Activated gamma-delta T cell treated with anti-CD3 and anti-CD28 coated beads, Interleukin-2, amount 50 U/mL, for 16 hours (primary cell): ENCODE results near the gene COPG1.
A peak's percentile ranks its signal among the peaks of the same experiment; 100 is the strongest.
"Not testable (repeated sequence)": the region's sequence is repeated elsewhere in the genome, so short reads cannot be mapped to it uniquely, and the experiment has no call there.

Source experiments
- DNase-seq: peaks from one replicate; pipeline ENCODE4 v3.0.0-alpha.2; 2020; ENCODE audit warnings: low read depth

COPG1 gene

GRCh38 chr3:129249284-129250065 lies at the start of gene COPG1:
Gene COPG1, plus strand, starts transcription at chr3:129249606. Its CDS starts 104 bp downstream, at chr3:129249710.
- DNase-seq = peak; percentile 79

DNA sequence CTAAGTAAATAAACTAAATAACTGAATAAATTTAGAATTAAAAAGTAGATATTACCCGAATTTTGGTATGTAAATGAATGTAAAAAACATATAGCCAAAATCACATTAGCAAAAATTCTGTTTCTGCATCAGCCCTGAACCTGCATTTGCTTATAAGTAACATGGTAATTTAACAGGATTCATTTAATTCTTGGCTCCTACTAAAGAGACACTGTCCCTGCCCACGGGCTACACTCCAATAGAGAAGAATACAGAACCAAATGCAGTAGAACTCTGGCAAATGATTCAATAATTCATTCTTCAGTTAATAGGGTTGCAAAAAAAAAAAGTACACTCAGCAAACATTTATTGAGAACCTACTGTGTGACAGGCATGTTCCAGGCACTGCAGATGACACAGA lies 44.9 kb upstream of the COPG1 start:
- DNase-seq = no peak

DNA sequence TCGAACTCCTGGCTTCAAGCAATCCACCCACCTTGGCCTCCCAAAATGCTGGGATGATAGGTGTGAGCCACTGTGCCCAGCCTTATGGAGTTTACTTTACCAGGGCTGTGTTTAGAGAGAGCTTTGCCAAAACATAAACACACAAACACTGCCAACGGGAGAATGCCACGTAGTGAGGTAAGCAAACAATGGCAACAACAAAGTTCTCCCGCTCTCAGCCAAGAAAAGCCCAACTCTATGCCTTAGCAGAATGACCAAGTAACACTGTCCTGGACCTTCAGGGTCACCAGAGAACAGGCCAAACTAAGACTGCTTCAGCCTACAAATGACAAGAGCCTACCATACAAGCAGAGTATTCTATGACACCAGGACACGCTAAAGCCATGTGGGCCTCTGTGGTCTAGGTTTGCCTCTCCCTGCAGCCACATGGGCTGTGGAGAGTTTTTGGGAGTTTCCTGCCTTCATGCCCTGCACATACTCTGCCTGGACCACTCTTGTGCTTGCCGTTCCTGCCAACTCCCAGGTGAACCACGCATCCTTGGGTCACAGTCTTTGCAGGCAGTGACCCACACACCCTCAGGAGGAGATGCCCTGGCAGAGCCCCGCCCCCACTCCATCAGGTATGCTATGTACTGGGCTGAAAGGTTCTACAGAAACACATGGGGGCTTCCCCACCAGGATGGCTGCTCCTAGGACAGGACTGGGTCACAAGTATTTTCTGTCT lies 44.1 kb upstream of the COPG1 start:
- DNase-seq = no peak

- DNase-seq = no peak
These were observed 41.9 kb upstream of the COPG1 start for GRCh38 chr3:129207479-129207878.

DNA sequence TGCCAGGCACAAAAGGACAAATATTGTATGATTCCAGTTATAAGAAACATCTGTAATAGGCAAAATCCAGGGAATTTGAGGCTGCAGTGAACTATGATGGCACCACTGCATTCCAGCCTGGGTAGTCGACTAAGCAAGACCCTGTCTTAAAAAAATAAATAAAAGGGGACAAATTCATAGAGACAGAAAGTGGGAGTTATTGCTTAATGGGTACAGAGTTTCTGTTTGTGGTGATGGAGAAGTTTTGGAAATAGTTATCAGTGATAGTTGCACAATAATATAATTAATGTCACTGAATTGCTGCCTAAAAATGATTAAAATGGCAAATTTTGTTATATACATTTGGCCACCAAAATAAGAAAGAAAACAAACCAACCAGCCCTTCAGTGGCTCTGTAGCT lies 38.1 kb upstream of the COPG1 start:
- no peak for DNase-seq

DNA sequence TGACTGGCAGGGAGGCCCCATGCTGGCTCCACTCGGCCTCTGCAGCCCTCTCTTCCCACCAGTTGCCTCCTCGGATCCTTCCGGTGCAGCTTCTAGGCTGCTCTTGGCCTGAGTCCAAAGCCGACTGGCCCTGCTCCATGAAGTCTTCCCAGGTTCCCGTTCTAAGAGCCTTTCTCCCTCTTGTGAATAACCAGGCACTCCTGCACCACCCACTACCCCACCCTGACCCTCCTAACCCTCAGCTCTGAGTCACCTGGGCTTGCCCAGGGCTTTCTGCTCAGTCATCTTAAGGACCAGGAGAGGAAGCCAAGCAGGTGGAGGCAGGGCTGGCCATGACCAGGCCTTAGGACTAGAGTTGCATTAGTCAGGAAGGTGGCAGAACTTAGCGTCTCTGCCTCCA lies 37.6 kb upstream of the COPG1 start:
- no peak for DNase-seq

DNA sequence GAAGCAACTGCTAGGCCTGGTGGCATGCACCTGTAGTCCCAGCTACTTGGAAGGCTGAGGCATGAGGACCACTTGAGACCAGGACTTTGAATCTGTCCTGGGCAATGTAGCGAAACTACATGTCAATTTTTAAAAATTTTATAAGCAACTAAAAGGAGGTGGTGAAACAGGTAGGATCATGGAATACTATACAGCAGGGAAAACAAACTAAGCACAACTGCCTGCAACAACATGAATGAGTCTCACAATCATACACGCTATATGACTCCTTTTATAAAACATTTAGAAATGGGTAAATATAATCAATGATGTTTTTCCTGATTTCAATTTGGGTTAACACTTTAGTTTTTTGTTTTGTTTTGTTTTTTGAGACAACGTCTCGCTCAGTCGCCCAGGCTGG lies 36.2 kb upstream of the COPG1 start:
- DNase-seq = no peak

DNA sequence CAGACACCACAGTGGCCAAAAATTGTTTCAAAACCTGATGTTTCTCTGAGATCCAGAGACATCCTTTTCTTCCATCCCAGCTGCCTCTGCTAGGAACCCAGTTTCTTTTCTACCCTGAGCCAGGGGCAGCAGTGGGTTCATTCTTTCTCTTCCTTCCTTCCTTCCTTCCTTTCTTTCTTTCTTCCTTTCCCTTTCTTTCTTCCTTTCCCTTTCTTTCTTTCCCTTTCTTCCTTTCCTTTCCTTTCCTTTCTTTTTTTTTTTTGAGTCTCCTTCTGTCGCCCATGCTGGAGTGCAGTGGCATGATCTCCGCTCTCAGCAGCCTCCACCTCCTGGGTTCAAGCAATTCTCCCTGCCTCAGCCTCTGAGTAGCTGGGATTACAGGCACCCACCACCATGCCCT lies 30.7 kb upstream of the COPG1 start:
- DNase-seq = no peak

DNA sequence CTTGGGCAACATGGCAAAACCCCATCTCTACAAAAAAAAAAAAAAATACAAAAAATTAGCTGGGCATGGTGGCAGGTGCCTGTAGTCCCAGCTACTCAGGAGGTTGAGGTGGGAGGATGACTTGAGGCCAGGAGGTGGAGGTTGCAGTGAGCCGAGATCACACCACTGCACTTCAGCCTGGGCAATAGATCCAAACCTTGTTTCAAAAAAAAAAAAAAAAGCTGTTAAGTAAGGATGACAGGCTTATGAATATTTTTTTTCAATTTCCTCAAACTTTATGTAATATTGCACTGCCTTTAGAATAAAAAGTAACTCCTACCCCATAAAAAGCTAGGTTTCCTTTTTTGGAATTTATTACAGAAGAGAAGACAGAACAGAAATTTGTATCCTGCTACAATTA lies 25.0 kb upstream of the COPG1 start:
- DNase-seq = not testable (repeated sequence)

- no peak for DNase-seq
These were observed 24.4 kb upstream of the COPG1 start for GRCh38 chr3:129224984-129225393.

DNA sequence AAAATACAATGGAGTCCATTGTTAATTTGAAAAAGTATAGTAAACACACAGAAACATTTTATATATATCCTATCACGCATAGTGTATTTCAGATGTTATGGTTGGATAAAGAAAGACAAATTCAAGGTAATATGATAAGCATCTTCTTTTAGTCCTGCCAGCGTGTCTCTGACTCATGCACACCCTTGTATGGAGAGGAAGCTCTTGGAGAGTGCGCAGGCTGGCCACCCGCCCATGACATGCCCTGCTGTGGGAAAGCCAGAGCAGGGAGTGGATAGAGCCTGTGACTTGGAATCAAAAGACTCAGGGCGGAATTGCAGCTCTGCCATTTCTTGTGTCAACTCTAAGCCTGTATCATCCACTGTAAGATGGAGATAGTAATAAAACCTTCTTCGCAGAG lies 23.0 kb upstream of the COPG1 start:
- no peak for DNase-seq

- no peak for DNase-seq
These were observed 20.4 kb upstream of the COPG1 start for GRCh38 chr3:129228891-129229585.

DNA sequence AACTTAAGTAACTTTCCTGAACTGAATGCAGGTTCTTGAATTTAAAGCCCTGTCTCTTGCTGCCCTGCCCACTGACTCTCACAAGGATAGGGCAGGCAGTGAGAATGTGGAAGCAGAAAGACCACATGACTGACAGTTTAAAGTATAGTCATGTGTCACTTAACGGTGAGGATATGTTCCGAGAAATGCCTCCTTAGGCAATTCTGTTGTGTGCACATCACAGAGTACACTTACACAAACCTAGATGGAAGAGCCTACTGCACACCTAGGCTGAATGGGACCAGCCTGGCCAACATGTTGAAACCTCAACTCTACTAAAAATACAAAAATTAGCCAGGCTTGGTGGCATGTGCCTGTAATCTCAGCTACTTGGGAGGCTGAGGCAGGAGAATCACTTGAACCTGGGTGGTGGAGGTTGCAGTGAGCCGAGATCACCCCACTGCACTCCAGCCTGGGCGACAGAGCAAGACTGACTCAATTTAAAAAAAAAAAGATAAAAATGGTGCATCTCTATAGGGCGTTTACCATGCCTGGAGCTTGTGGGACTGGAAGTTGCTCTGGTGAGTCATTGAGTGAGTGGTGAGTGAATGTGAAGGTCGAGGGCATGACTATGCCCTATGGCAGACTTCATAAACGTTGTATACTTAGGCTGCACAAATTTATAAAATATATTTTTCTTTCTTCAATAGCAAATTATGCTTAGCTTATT lies 18.9 kb upstream of the COPG1 start:
- DNase-seq = no peak

DNA sequence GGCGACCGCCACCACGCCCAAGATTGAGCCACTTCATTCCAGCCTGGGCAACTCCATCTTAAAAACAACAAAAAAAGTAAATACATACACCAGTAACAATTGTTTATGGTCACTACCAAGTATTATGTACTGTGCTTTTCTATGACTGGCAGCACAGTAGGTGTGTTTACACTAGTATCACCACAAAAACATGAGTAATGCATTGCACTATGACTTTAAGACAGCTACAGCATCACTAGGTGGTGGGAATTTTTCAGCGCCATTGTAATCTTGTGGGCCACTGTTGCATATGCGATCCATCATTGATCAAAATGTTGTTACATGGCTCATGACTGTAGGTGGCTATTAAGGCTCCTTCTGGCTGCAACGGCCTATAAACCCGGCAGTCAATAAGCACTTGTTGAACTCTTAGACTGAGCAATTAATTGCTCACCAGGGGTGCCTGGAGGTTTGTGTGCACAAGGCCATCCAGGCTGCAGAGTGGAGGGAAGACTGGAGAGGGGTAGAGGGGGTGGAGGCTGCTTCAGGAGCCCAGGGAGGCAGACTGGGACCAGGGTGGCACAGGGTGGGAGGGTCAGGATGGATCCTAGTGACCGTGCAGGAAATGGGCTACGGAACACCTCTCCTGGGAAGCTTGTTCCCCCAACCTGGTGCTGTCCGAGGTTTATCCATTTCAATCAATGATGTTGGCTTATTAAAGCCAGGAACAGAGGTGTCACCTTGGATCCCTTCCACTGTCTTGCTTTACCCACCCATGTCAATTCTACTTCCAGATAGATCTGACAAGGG lies 17.9 kb upstream of the COPG1 start:
- no peak for DNase-seq

- DNase-seq = no peak
These were observed 15.9 kb upstream of the COPG1 start for GRCh38 chr3:129233538-129233937.

GRCh38 chr3:129234441-129234840 lies 15.0 kb upstream of the COPG1 start:
- DNase-seq = no peak

DNA sequence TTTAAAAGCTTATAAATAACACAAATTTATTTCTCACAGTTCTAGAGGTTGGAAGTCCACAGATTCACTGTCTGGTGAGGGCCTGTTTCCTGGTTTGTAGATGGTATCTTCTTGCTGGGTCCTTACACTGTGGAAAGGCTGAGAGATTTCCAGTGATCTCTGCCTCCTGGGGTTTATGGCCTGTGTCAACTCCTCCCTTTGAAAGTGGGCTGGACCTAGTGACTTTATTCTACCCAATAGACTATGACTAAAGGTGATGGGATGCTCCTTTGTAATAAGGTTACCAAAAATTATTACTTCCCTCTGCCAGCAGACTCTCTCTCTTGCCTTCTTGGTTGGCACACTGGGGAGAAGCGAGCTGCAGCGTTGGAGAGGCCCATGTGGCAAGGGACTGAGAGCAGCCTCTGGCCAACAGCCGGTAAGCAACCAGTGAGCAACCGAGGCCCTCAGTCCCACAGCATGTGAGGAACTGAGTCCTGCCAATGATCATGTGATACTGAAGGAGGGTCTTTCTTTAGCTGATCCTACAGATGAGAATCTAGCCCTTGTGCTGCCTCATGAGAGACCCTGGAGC lies 14.0 kb upstream of the COPG1 start:
- no peak for DNase-seq

DNA sequence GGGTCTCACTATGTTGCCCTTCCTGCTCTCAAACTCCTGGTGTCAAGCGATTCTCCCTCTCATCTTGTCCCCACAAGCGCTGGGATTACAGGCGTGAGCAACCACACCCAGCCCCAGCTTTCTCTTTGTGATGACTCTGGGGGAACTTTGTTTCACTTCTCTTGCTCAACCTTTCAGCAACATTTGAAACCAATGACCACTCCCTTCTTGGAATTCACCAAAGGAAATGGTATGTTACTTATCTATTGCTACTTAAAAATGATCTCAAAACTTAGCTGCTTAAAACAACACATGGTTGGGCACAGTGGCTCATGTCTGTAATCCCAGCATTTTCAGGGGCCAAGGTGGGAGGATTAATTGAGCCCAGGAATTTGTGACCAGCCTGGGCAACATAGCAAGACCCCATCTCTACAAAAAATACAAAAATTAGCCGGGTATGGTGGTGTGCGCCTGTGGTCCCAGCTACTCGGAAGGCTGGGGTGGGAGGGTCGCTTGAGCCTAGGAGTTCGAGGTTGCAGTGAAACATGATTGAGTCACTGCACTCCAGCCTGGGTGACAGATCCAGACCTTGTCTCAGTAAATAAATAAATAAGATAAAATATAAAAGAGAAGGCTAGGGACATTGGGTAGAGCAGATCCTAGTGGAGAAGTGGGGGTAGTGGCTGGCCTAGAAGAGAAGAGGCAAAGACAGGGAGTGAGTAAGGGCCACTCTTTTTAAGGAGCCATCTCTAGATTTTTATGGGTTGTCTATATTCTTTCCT lies 10.3 kb upstream of the COPG1 start:
- DNase-seq = no peak

DNA sequence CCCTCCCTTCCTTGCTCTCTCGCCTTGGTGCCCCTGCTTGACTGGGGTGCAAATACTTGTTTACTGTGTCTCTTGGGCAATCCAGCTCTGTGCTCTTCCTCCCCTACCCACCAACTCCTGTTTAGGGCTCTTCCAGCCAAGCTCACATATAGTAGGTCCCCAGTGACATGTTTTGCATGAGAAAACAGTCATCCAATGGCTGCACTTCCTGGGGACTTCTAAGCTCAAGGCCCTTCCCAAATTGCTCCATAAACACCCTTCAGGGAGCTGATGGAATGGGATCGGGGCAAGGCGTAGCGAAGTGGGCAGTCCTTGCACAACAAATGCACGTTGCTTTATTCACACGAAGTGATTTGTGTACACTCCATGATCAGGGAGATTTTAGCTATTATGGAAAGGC lies 9.4 kb upstream of the COPG1 start:
- DNase-seq = no peak

GRCh38 chr3:129240436-129240835 lies 9.0 kb upstream of the COPG1 start:
- no peak for DNase-seq
